HG03095 (cell line): ENCODE measurements around the gene C19orf44.
A peak's percentile ranks its signal among the peaks of the same experiment; 100 is the strongest.
"Not testable (repeated sequence)": the region's sequence is repeated elsewhere in the genome, so short reads cannot be mapped to it uniquely, and the experiment has no call there.

Experiments
- ATAC-seq: cut with Tn5 transposase; IDR thresholded peaks from one replicate; pipeline ENCODE4 v1.9.1; 2021; ENCODE audit warnings: moderate library complexity; ENCODE audit not compliant: unreplicated experiment

The C19orf44 gene

DNA sequence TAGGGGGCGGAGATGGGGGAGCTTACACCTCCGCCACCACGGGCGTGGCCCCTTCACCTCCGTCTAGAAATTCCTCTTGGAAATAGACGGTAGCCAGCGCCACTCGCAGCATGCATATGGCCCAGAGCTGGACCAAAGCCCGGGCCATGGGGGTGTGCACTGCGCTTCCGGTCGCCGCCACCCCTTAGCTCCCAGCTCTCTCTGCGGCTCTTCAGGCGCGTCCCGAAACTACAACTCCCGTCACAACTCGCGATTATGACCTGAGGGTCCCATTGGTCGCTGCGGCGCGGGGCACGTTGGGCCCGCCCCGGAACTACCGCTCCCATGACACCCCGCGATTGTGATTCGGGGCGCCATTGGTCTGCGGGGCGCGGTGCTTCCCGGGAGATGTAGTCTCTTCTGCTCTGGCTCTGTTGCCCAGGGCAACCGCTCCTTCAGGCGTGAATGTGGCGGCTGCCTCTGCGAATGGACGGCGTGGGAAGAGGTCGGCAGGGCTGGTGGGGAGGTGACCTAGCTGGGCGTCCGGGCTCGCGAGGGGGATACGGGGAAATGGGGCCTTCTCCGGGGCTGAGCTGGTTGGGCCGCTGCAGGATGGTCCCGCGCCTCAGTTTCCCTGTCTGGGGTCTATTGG lies at the start of gene C19orf44, which contains the start of gene CALR3:
Gene C19orf44, plus strand, starts transcription at position 413 of the 631 bp plus-strand sequence. CDS start 4,399 bp downstream, outside the sequence.
Gene CALR3, minus strand, starts transcription at position 186 of the 631 bp plus-strand sequence. Its CDS starts 38 bp downstream, at position 148.
- peak; percentile 93 for ATAC-seq

DNA sequence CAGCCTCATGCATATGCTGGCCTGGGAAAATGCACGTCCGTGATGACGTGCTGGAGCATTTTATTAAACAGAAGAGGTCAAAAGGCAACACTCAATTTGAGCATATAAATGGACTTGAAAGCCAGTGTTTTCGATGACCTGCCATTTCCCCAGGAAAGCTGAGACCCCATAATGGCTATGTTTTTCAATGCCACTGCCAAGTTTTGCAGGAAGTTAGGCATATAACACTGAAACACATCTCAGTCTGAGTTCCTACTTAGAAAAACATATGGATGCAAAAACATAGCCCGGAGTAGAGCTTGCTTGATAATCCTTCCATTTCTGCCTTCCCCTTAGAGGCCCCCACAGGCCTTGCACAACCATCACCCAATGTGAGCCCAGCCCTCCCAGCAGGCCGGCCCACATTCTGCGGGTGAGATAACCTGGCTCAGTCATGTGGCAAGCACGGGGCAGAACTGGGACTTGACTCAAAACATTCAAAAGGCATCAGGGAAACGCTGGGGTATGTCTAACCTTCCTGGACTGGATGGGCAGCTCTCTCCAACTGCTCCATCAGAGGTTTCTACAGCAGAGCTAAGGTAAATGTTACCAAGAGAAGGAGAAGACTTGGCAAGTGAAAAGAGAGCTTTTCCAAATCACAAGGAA lies 49.3 kb upstream of the C19orf44 start:
- ATAC-seq, result no peak

DNA sequence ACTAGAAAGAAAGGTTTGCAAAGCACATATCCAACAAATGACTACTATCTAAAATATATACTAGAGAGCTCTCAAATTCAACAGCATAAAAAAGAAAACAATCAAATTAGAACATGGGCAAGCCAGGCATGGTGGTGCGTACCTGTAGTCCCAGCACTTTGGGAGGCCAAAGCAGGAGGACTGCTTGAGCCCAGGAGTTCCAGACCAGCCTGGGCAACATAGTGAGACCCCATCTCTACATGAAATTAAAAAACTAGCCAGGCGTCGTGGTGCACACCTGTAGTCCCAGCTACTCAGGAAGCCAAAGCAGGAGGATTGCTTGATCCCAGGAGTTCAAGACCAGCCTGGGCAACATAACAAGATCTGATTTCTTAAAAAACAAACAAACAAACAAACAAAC lies 47.3 kb upstream of the C19orf44 start:
- not testable (repeated sequence) for ATAC-seq

DNA sequence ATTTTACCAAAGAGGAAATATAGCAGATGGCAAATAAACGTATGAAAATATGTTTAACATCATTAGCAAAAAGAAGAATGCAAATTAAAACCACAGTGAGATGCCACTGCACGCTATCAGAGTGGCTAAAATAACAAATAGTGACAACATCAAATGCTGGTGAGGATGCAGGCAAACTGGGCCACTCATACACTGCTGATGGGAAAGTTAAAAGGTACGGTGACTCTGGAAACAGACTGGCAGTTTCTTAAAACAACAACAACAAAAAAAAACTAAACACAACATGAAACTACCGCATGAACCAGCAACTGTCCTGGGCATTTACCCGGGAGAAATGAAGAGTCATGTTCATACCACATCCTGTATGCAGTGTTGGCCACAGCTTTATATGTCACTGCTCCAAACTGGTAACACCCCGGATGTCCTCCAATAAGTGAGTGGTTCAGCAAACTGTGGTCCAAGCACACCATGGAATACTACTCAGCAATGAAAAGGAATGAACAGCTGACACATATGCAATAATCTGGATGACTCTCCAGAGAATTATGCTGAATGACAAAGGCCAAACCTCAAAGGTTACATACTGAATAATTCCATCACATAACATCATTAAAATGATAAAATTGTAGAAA lies 46.7 kb upstream of the C19orf44 start:
- no peak for ATAC-seq

DNA sequence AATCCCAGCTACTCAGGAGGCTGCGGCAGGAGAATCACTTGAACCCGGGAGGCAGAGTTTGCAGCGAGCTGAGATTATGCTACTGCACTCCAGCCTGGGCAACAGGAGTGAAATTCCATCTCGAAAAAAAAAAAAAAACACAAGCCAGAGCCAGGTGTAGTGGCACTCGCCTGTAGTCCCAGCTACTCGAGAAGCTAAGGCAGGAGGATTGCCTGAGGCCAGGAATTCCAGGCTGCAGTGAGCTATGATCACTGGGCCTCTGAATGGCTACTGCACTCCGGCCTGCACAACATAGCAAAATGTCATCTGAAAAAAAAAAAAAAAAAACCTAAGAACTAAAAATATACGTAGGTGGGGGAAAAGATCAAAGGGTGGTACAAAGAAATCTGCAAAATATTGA lies 43.9 kb upstream of the C19orf44 start:
- no peak for ATAC-seq

DNA sequence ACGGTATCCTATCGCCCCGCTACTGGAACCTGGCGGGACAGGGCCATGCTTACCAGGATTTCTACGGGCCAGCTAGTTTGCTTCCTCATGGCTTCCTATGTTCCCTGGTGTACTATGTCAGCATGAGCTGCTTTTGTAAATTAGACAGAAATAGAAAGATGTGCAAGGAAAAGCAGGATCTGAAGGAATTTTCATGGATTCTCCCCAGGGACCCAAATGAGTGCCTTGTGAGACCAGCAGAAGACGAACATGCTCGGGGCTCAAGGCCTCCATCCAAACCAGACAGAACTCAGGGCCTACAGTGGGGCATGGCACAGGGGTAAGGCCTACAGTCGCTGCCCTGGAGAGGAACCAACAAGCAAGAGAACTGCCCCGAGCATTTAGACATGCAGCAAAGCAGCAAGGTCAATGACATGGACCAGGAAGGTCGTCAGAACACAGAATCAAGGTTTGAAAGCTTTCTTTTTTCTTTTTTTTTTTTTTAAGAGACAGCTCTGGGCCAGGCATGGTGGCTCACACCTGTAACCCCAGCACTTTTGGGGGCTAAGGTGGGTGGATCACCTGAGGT lies 41.8 kb upstream of the C19orf44 start:
- no peak for ATAC-seq

DNA sequence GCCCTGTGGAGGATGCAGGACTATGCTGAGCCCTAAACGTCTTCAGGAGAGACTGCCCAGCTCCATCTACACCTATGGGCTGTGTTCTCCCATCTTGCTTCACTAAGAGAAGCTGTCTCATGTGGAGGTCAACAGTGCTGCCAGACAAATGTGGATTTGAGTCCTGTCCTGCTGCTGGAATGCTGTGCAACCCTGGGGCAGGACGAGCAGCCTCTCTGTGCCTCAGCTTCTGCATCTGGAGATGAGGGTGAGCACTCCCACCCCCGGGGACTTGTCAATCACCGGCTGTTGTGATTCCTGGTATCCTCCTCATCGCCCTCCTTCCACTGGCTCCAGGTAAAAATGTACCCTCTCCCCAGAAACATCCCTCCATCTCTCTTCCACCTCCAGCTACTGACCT lies 40.7 kb upstream of the C19orf44 start:
- no peak for ATAC-seq

DNA sequence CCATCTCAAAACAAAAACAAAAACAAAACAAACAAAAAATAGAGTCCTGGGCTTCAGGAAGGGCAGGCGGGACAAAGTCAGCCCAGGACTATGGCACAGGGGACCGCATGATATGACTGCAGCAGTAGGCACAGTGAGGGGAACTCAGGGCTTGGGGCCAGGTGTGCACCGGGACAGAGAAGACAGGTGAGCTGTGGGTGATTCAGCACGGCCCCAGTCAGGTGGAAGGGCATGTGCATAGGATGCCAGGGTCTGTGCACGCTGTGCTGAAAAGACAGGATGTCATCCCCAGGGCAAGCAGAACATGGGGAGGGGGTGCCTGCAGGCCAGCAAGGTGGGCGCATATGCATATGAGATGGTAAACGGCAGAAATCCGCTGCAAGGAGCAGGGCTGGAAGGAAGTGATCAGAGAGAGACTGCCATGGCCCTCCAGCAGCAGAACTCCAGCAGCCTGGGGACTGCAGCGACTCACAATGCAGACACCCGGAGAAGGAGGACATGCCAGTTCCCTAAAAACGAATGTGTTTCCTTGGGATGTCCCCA lies 39.5 kb upstream of the C19orf44 start:
- ATAC-seq, result no peak

DNA sequence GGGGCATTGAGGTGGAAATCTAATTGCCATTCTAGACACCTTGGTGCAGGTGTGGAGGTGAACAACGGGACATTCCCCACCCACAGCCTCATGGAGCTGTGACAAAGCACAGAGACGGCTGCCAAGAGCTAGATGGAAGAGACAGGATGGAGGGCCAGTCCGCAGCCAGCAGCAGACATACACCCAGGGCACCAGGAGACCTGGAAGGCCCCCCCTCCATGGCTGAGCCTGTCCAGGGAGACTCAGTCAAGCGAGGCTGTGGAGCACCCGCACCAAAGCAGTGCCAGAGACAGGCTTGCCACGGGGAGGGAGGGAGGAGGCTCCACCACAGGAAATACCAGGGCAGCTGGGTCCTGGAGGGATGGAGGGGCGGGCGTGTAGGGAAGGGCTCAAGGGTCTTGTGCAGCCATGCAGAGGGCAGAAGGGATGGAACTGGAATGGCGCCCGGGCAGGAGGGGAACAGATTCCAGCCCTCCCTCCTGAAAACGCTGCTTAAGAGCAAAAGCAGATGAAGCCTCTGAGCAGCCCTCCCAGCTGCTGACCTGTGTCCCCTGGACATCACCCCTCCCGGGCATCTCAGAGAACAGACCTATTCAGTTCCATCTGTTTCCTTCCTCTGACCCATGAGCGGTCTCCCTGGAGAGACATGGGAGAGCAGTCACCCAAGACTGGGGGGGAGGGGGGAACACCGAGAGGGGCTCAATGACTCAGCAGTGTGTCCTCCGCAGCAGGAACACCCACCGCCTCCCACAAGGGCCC lies 38.8 kb upstream of the C19orf44 start:
- no peak for ATAC-seq

DNA sequence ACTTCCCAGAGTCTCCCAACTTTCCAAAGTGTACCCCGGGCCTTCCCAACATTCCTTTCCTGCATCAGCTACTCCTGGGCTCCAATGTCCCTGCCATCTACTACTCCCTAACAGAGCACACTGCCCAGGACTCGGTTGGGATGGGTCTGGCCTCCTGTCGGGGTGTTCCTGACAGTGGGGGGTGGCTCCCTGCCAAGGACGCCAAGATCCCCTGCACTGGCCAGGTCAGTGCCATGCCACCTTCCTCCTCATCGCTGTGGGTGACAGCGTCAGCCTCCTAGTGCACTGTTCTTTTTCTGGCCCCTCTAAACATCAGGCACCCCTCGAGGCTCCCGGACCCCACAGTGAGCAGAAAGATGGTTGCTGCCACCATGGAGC lies 38.3 kb upstream of the C19orf44 start:
- no peak for ATAC-seq

DNA sequence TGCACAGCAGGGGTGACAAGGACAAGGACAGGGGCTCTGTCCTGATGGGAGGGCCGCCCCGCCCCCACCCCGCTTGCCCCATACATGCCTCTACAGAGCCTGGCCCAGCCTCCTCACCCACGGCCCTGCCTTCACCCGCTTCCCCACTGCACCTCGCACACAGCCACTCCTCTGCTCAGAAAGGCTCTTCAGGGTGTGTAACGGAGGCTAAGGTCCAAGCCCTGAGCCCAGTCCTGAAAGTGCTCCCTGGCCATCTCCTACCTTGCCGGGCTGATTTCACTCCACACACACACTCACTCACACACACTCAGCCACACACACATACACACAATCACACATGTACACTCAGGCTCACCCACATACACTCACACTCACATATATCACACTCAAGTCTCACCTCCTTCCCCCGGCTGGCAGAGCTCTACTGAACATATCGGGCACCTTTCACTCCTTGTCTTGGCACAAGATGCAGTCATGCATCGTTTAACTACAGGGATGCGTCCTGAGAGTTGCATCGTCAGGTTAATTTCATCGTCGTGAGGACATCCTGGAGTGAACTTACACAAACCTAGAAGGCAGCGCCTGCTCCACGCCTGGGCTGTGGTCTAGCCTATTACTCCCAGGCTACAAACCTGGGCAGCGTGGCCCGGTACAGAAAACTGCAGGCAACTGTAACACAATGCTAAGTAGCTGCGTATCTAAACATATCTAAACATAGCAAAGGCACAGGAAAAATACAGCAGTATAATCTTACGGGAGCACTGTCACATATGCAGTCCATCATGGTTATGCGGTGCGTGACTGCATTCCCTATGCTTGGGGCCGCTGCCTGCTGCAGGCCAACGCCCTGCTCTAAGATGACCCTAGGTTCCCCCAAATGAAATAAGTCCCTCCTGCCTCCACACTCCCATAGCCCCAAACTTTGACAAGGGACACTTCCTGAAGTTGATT lies 37.5 kb upstream of the C19orf44 start:
- no peak for ATAC-seq

DNA sequence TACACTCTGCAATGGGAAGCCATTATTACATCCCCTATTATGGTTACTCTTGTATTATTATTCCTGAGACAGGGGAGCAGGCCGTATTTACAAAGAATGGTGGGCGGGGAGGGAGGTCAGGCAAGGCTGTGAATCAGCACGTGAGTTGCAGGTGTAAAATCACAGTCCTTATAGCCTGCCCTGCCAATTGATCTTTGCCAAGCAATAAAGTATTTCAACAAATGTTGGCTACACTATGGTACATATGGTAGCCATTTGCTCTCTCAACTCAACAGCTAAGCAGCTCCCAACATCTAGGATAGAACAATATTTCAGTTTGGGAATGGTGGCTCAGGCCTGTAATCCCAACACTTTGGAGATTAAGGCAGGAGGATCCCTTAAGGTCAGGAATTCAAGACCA lies 36.5 kb upstream of the C19orf44 start:
- no peak for ATAC-seq

DNA sequence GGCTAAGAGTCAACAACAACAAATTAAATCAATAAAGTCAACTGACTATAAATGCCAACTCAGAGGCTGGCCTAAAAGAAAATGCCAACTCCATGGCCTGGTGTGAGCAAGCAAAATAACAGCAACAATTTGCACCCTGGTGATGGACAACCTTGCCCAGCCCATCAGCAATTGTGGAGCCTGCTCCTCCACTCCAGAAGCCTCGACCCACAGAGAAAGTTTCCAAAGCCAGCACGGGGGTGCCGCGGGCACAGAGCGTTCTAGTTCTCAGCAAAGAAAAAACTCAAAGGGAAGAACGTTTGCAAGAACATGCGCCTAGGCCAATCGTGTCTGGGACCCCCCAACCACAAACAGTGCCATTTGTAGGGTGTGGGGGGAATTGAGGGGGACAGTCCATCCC lies 35.7 kb upstream of the C19orf44 start:
- ATAC-seq, result no peak

DNA sequence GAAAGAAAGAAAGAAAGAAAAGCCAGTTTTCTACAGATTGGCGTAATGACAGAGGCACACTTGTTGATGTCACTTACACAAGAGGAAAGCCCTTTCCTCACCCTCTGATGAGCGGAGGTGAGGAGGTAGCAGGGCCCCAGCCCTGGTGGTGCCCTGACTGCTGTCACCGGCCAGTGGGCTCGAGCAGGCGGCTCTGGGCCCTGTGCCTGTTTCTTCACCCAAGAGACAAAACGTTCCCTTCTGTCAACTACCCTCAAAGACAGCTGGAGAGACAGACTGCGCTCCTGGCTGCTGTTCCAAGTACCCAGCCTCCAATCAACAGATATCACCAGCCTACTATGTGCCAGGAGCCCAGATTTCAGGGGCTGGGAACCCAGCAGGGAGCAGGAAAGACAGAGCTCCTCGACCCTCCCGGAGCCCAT lies 34.6 kb upstream of the C19orf44 start:
- ATAC-seq, result no peak

DNA sequence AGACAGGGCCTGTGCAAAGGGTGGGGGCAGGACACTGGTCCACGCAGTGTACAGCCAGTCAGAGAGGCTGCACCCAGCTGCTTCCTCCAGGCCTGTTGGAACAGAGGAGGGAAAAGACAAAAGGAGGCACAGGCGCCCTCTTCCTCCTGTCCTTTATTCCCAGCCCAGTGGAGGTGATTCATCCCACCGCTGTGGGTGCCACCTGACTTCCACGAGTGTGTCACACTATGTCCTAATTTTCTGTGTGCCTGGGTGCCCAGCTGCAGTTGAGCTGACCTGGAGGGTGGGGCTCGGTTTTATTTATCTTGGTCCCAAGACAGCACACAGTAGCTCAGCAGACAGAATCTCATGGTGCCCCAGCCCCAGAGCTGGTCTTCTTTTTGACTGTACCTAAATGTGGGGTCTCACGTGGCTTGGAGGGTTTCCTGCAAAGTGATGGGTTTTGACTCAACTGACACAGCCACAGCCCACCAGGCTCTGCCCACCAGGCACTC lies 33.4 kb upstream of the C19orf44 start:
- ATAC-seq, result no peak

DNA sequence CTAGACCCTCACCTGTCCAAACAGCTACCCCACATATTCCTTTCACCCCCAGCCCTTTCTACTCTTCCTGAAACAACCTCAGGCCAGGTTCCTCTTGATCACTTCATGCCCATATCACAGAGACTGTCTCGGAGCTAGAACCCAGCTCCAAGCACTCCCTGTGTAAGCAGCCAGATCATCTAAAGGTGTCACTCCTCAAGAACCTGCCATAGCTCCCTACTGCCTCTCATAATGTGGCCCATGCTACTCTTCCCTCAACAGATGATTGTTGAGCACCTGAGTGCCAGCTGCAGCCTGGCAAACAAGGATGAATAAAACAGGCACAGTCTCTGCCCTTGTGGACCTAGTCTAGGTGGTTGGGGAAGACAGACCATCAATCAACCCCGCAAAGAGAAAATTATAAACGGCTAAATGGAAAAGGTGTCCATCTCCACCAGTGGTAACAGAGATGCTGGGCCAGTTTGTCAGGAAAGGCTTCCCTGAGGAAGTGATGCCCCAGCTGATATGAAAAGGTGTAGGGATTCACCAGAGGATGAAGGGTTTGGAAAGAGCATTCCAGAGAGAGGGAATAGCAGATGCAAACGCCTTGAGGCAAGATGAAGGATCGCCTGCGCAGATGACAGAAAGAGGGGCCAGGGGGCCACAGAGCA lies 32.7 kb upstream of the C19orf44 start:
- no peak for ATAC-seq

DNA sequence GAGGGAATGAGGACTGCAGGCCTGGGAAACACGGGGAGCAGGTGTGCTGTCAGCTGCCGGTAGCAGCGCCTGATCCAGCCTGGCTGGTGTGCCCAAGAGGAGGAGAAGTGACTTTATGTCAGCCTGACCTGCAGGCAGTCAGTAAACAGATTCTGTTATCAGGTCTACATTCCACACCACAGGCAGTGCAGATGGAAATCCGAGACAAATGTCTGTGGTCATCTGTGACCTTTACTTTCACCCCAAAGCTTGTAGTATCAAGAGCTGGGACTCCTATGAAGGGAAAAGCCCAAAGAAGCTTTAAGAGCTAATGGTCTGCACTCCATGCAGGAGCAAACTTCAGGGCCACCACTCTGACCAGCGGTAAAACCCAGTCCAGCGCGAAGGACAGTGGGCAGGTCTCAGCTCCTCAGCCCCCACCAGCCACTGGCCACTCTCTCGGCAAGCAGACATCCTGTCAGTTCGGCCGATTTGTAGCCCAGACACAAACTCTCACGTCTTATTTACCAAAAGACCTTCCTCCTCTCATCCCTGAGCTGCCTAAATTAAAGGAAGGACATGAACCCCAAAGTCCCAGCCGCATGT lies 32.1 kb upstream of the C19orf44 start:
- no peak for ATAC-seq

DNA sequence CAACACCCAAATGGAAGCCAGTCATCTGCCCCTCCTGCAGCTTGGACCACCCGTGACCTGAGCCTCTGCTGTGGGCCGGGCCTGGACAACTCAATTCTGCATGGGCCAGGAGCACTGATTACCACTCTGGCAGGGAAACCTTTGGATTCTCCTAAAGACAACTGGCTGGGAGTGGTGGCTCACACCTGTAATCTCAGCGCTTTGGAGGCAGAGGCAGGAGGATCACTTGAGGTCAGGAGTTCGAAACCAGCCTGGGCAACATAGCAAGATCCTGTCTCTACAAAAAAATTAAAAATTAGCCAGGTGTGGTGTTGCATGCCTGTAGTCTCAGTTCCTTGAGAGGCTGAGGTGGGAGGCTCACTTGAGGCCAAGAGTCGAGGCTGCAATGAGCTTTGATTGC lies 31.0 kb upstream of the C19orf44 start:
- ATAC-seq, result no peak
